SK-N-DZ (cell line): ENCODE data around the gene RRP8.

Experiments used
- DNase-seq: peaks from one replicate; pipeline ENCODE4 v3.0.0-alpha.2; 2015; ENCODE audit warnings: low spot score

The RRP8 gene

DNA sequence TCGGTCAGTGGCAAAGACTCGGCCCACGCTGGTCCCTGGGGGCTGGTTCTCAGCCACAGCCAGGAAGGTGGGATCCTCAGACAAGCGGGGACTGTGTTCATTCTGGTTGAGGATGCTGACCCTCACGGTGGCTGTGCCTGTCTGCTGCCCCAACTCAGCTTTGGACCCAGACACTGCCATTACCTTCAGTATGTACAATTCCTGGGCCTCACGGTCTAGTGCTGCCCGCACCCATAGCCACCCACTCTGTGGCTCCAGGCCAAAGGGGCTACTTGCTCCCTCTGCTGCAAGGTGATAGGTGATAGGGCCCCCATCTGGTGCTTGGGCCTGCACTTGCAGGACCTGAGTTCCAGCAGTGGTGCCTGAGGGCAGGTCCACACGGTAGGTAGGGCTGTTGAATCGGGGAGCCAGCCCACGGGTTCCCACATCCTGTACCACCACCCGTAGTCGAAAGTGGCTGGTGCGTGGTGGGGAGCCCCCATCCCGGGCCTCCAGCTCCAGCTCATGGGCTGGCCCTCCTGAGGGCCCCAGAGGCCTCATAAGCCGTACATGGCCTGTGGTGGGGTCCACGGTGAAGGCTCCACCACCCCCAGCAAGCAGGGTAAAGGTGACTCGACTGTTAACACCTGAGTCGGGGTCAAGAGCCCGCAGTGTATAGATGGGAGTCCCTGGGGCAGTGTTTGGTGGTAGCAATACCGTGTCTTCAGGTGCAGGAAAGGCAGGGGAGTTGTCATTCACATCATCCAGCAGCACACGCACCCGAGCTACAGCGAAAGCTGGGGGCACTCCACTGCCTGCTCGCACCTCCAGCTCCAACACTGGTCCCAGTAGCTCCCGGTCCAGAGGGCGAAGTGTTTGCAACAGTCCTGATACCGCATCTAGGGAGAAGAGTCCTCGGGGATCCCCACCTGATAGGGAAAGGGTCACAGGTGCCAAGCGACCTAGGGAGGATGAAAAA, 29.0 kb upstream of the RRP8 start:
- DNase-seq = no peak

DNA sequence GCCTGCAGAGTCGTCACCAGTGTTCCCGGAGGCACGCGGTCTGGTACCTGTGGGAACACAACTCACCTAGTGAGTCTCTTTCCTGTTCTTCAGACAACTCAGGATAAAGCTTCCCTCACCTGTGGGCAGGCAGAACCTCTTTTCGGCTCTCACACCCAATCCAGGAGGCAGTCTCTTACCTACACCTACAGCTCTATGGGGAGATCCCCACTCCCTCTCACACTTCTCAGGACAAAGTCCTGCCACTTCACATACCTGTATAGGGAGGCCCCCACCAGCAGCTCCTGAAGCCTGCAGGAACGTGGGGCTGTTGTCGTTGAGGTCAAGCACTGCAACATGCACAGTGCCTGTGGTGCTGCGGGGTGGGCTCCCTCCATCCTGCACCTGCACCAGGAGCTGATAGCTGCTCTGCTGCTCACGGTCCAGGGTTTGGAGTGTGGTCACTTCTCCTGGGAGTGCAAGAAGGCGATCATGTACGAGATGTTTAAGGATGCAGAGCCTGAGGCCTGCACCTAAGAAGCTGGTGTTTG, 28.0 kb upstream of the RRP8 start:
- no peak for DNase-seq

DNA sequence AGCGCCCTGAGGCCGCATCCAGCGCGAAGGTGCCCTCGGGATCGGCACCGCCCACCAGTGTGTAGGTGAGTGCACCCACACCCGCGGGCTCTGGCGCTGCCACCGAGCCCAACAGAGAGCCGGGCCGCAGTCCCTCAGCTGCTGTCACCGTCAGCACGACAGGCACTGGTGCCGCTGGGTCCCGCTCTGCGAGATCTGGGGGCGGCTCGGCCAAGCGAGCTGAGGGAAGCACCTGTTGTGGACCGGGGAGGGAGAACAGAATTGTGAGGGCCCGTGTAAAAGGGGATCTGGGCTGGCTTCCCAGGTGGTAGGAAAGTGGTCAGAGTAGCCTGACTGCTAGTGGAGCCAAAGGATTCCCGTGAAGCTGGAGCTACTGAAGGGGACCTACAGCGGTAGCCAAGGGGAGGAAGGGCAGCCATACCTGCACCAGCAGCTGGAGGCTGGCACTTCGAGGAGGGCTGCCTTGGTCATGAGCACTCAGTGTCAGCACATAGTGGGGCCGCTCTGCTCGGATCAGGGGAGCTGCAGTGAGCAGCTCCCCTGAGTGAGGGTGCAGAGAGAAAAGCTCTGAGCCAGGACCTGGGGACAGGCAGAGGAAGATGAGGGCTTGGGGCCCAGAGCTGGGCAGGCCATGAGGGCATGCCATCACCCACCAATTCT, 27.3 kb upstream of the RRP8 start:
- DNase-seq = no peak

DNA sequence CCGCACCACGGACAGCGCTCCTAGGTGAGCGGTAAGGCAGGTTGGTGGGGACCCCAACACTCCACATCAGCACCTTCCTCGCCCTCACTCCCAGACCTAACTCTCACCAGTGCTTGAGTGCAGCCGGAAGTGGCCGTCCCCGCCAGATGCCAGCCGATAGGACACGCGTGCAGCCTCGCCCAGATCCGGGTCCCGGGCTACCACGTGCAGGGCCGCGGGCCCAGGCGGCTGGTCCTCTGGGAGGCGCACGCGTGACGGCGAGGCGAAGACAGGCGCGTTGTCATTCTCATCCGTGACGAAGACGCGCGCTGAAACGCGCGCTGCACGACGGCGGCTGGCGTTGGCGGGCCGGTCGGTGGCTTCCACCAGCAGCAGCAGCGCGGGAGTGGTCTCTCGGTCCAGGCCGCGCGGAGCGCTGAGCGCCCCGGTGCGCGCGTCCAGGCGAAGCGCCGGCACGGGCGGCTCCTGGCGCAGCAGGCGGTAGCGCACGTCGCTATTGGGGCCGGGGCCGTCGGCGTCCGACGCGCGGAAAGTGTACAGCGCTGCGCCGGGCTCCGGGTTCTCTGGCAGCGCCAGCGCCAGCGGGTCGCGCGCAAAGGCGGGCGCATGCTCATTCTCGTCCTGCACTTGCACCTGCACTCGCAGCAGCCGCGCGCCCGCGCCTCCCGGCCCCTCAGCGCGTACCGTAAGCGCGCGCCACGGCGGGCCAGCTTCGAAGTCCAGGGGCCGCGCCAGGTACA, 26.6 kb upstream of the RRP8 start:
- DNase-seq = no peak

DNA sequence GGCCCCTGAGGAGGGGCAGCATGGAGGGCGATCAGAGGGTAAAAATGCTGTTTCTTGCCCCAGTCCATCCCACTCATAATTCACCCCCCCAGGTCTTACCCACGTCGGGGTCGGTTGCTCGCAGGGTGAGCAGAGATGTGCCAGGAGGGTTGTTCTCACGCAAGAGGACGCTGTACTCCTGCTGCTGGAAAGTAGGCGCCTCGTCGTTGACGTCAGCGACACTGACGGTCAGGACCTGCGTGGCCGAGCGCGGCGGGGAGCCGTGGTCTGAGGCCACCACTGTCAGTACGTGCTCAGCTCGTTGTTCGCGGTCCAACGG, 26.1 kb upstream of the RRP8 start:
- no peak for DNase-seq

DNA sequence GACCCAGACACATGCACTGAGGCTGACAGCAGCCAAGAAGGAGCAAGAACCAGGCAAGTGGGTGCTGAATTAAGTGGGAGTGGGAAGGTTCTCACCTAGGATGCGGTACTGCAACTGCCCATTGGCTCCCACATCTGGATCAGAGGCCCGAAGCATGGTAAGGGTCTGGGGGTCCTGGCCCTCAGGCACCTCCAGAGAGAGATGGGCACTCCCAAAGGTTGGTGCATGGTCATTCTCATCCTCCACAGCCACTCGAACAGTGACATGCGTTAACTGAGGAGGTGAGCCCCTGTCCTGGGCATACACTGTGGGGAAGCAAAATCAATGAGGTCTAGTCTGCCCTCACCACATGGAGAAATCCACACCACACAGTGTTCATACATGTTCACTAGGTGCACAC, 25.1 kb upstream of the RRP8 start:
- no peak for DNase-seq

DNA sequence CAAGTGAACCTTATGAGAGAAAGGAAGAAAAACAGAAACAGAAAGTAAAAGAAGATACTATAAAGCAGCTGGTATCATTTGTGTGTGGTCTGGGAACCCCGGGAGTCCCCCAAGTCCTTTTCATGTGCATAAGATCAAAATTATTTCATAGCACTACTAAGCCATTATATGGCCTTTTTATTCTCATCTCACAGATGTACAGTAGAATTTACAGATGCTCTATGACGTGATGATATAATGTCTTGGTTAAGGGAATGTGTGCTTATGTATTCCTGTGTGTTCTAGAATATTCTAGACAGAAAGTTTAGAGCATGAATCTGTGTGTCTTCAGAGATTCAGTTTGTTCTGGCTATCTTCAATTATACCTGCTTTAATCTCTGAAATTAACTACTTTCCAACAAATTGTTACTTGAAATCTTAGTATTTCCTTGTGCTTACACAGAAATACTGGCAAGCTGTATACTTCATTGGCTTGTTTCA, 24.4 kb upstream of the RRP8 start:
- DNase-seq = no peak

DNA sequence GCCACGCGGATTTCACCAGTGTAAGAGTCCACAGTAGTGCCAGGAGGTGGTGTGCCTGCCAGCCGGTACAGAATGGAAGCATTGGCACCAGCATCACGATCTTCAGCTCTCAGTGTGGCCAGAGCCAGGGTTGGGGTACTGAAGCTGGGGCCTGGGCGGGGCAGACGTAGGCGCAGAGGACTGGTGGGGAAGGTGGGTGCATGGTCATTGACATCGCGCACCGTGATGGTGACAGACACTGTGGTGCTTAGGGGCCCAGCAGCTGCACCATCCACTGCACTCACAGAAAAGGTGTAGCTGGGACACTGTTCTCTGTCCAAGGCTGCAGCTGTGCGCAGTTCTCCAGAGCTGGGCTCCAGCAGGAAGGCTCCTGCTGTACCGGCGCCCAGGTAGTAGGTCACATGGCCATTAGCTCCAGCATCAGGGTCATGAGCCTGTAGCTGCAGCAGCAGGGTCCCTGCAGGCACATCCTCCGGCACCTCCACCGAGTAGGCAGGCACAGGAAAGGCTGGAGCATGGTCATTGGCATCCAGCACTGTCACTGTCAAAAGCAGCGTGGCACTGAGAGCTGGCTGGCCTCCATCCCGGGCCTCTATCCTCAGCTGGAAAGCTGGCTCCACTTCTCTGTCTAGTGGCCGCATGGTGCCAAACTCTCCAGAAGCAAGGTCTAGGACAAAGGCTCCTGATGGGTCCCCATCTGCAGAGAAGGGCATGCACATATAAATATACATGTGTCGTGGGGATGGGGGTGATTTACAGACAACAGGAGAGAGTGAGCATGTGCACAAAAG, 23.8 kb upstream of the RRP8 start:
- no peak for DNase-seq

DNA sequence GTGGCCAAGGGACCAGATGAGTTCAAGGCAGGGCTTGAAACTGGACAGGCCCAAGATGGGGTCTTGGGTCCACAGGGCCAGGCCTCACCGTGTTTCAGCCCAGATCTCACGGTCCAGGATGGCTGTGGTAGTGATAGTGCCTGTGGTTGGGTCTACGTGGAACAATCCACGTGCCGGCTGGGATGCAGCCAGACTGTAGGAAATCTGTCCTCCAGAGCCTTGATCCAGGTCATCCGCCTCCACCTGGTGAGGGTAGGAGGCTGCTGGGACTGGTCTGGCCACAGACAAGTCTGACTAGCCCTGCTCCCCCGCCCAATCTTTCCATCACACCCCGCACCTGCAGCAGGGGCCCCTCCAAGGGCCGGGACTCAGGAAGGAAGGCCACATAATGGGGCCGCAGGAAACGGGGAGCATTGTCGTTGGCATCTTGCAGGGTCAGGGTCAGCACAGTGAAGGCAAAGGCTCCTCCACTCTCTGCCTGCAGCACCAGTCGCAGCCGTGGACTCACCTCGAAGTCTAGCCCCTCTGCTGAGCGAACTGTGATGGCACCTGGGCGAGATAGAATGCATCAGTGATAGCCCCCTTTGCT, 22.5 kb upstream of the RRP8 start:
- no peak for DNase-seq

DNA sequence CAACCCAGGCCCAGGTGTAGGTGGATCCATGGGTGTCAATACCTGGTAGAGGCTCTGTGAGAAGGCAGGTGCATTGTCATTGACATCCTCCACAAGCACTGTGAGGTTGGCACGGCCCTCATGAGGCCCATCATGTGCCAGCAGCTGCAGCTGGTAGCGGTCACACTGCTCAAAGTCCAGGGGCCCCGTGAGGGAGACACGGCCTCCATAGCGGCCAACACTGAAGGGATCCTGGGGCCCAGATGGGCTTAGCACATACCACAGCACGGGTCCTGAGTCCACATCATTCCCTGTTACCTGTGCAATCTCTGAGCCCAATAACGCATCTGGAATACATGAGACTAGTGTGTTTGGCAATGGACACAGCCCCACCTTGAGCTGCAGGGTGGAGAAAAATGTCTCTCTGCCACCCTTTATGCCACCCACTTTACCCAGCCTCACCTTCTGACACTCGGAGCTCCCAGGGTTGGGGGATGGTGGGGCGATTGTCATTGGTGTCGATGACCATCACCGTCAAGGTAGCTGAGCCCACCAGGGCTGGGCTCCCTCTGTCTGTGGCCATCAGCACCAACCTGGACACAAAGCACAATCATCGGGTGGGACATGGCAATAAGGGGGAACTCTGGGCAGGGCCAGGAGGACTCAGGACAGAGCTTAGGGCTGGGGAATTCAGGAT, 21.9 kb upstream of the RRP8 start:
- DNase-seq = no peak

DNA sequence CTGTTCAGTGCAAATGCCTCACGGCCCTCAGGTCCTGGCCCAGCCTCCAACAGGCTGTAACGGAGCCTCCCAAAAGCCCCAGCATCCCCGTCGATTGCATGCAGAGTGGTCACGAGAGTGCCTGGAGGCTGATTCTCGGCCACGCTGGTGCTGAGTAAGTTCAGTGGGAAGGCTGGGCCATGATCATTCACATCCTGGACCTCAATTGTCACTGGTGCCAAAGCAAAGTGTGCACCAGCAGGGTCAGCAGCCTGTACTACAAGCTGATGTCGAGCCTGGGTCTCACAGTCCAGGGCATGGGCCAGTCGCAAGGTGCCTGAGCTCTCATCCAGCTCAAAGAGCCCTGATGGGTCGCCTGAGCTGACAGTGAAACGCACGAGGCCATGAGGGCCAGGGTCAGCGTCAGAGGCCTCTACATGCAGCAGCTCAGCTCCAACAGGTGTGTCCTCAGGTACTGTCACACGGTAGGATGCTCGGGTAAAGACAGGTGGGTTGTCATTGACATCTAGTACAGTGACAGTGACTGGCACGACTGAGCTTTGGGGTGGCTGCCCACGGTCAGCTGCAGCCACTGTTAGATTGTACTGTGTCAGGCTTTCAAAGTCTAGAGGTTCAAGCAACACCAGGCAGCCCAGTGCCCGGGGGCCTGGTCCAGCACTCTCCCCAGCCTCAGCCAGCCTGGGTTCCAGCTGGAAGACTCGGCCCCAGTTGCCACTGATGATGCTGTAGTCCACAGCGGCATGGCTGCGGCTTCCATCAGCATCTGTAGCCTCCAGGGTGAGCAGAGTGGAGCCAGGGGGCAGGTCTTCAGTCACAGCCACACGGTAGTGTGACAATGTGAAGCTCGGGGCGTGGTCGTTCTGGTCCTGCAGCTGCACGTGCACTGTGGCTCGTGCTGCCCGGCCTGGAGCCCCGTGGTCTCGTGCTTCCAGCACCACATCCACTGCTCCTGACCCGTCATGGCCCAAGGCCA, 20.3 kb upstream of the RRP8 start:
- no peak for DNase-seq

DNA sequence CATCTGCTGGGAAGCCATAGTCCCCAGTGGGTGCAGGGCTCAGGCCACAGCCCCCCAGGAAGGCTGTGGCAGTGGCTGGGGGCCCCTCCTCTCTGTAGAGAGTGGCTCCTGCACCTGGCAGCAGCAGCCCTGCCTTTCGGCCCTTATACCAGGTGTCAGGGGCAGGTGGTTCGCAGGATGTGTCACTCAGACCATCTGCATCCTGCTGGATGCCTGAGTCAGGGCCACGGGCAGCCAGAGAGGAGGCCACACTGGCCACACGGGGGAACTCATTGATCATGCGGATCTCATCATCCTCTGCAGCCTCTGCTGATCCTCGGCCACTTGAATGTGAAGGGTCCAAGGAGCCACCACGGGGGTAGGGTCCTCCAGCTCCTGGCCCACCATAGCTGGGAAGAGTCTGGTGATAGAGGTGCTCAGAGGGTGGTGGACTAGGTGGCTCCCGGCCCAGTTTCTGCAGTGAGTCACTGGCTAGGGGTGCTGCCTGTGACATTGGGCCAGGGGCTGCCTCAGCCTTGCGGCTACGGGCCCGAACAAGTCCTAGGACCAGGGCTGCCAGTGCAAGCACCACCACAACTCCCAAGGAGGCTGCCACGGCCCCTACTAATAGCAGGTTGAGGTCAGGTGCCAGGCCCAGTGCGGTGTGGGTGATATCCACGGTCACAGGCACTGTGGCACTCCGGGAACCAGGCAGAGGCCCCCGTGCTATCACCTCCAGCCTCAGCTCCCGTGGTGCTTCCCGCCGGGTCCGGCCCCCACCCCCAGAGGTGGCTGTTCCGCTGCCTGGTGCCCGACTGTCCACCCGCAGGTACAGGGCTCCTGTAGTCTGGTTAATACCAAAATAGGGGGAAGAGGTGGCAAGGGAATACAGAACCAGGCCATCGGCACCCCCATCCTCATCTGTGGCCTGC, 19.1 kb upstream of the RRP8 start:
- DNase-seq = no peak

DNA sequence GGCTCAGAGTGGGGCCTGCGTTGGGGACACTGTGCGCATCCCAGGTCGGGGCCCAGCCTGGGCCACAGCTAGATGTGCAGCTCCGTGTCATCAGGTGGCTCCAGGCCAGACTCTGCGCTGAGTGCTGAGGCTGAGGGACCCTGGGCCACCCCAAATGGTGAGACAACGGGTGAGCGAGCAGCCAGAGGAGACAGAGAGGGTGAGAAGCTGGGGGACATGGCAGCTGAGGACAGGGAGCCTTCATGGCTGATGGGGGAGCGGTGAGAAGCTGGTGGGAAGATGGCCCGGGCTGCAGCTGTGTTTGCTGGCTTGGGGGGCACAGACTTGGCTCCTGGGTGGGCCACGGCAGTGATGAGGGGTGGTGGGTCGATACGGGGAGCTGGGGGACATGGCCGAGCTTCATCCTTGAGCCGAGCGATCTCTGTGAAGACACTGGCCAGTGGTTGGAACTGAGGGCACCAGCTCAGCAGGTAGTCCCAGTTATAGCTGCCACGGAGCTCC, 18.3 kb upstream of the RRP8 start:
- no peak for DNase-seq

DNA sequence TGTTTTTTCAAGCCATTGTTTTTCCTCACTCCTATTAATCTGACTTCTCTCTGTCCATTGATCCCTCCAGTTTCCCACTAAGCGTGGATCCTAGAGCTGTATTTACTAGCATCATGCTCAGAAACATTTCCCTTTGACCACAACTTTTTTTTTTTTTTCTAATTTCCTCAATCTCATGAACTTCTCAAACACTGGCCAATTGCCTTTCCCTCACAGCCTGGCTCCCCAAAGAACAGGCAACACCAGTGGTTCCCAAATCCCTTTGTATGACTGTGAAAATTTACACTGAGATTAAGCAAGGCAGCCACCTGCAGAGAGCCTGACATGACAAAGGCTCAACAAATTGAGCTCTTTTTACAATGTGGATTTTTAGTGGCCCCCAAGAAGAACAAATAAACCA, 17.2 kb upstream of the RRP8 start:
- no peak for DNase-seq

DNA sequence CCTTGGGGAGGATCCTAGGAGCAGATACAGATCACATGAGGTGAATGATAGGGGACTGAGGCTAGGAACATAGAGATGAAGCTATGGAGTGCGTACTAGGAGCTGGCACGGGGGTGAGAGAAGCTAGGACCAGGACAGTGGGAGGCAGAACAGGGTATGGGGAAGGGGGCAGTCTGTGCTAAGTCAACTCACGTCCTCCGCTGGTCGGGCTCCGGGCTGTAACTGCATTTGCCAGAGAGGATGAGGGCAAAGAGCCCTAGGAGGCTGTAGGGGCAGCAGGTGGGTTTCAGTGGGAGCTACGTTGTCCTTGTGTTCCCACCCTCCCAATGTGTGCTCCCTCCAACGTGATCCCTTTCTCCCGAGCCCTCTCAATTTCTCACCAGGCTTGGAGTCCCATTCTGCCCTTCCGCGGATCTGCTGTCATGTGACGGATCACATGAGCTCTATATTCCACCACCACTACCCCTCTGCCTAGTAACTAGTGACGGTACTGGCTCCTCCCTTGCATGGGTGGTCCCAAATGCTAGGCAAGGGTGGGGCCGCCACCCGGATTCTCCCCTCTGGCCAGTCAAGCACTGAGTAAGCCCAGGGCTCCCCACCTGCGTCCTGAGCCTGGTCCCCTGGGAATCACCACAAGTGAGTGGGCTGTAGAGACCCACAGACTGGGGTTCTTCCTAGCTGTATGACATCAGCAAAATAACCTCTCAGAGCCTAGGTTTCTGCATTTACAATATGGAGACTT, 15.8 kb upstream of the RRP8 start, which contains the start of gene TPP1:
TPP1 (minus strand) TSS at position 419 of the 742 bp plus-strand sequence; CDS start at position 397, 22 bp downstream.
- DNase-seq = peak; percentile 95

DNA sequence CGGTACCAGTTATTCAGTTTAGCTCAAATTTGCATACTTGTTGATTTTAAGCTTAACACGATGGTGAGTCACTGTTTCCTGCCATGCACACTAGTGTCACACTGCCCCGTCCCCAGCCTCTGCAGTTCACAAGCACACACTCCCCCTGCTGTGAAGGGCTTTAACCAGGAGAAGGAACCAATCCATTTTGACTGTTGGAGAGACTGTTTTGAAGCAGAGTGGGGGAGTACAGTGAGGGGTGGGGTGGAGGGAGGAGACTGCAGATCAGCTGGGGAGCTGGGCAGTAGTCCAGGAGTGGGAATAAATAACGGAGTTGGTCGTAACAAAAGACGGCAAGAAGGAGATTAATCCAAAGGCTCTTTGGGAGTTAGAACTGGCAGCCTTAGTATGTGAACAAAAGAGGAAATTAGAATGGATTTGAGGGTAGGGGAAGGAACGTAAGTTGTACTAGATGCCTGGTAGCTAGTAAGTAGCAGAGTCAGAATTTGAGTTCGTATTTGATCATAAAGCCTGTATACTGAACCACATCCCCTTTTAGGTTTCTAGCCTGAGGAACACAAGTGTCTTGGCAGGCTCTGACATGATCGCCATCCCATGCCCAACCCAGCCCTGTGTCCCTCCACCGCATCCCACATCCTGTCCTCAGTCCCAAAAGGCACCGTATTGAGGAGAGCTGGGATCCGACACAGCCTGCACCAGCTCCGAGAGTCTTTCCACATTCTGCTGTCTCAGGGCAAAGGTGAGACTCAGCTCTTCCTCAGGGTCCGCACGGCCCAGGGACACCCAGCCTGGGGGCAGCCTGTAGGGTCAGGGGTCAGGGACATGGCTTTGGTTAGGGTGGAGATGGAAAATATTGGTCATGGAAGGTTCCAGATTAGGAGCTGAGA, 14.9 kb upstream of the RRP8 start:
- no peak for DNase-seq
